Right lobe of liver (tissue), 6 donors: Measurements from ENCODE around the gene ZCCHC14. TPM values are rescaled to one million over a fixed set of nuclear protein-coding genes. Genes with fewer than 3 reads are reported as not detected.
"Not testable (repeated sequence)": the region's sequence is repeated elsewhere in the genome, so short reads cannot be mapped to it uniquely, and the experiment has no call there.

Source experiments
- ATAC-seq, 4 donors: fragments of 200-7000 bp; cut with Tn5 transposase; one replicate each; pipeline ENCODE4 v1.9.1; 2020; ENCODE audit warnings: mild to moderate bottlenecking in 4 of 4, moderate library complexity in 4 of 4
- DNase-seq, 3 donors: peaks; one replicate each; pipeline ENCODE4 v3.0.0-alpha.2; 2020
- H3K27ac ChIP-seq, 3 donors: fragments of 200-600 bp; one replicate each; pipeline ENCODE4 v1.8.0; 2022
- H3K27me3 ChIP-seq, 2 donors: fragments of 200-600 bp; one replicate each; pipeline ENCODE4 v1.8.0; 2022
- H3K36me3 ChIP-seq, 4 donors: fragments of 200-600 bp; sonication (generic) in 1 of 4; one replicate each; pipeline versions ENCODE4 v1.5.1 to v1.8.0; 2017 to 2022; ENCODE audit warnings: control low read depth in 1 of 4
- H3K4me1 ChIP-seq, 4 donors: fragments of 200-600 bp; sonication (generic) in 1 of 4; one replicate each; pipeline versions ENCODE4 v1.5.1 to v1.8.0; 2017 to 2022; ENCODE audit warnings: control low read depth in 1 of 4
- H3K4me3 ChIP-seq, 3 donors: fragments of 200-600 bp; one replicate each; pipeline ENCODE4 v1.8.0; 2022
- H3K9me3 ChIP-seq, 4 donors: fragments of 200-600 bp; sonication (generic) in 1 of 4; one replicate each; pipeline versions ENCODE4 v1.5.1 to v1.8.0; 2017 to 2022; ENCODE audit warnings: control low read depth in 1 of 4
- POLR2A ChIP-seq: fragments of 450-650 bp; IDR thresholded peaks from one replicate; pipeline ENCODE4 v1.6.1; 2017; ENCODE audit warnings: antibody characterized with exemption, mild to moderate bottlenecking
- WGBS: methylation state at CpG from one replicate; pipeline ENCODE4 v1.1.6; 2018; ENCODE audit warnings: low coverage, low lambda C conversion rate; ENCODE audit not compliant: insufficient coverage; ENCODE audit errors: missing lambda C conversion rate; 5-methylcytosine and 5-hydroxymethylcytosine counted together
- intact Hi-C, 2 donors: fragments of 100-400 bp; cut with DNase I; formaldehyde crosslinking; loops; one replicate each; pipeline versions ENCODE4 v1.11.2 to v1.14.1; 2022
- total RNA-seq, 6 experiments: library from RNA; depleted of rRNA in 2 of 6; stranded (reverse); fragments of >200 nt in 2 of 6; fragmentation: NEBNext Ultra II Directional in 3 of 6; extraction: Animal tissue kit (Norgen Biotek cat#: 25700) in 3 of 6; gene quantifications; one replicate each; pipeline versions ENCODE4 v1.1.0 to v1.2.4, GENCODE V29; 2016 to 2023
- TF ChIP-seq, protein P1 (sequence below), 4 donors: fragments of 200-600 bp in 3 of 4; fragments of 450-650 bp in 1 of 4; IDR thresholded peaks; one replicate each; pipeline versions ENCODE4 v1.5.1 to v1.8.0; 2016 to 2022; ENCODE audit warnings: antibody characterized with exemption in 4 of 4, mild to moderate bottlenecking in 2 of 4
- donor health status: DM: no; HTN: yes; CAD: no.
- donor health status: DM: no; HTN: no; CAD: no.
- donor health status: DM: no; HTN: no; CAD: no.
- donor health status: DM: no; HTN: yes; CAD: no.
- donor health status: DM: no; HTN: yes; CAD: no.

Gene ZCCHC14
- total RNA-seq, 6 experiments from 2014 or later, result 12.6 to 26.5 (median 17.7) TPM

GRCh38 chr16:87507351-87508069 lies 14.7 kb upstream of the ZCCHC14 start:
- TF ChIP-seq, protein P1, sequence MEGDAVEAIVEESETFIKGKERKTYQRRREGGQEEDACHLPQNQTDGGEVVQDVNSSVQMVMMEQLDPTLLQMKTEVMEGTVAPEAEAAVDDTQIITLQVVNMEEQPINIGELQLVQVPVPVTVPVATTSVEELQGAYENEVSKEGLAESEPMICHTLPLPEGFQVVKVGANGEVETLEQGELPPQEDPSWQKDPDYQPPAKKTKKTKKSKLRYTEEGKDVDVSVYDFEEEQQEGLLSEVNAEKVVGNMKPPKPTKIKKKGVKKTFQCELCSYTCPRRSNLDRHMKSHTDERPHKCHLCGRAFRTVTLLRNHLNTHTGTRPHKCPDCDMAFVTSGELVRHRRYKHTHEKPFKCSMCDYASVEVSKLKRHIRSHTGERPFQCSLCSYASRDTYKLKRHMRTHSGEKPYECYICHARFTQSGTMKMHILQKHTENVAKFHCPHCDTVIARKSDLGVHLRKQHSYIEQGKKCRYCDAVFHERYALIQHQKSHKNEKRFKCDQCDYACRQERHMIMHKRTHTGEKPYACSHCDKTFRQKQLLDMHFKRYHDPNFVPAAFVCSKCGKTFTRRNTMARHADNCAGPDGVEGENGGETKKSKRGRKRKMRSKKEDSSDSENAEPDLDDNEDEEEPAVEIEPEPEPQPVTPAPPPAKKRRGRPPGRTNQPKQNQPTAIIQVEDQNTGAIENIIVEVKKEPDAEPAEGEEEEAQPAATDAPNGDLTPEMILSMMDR (IDR thresholded peaks at IDR 0.05), result no peak
- no peak for TF ChIP-seq POLR2A
- peak in 1 of 3 donors; percentile 45 for DNase-seq
- Histone ChIP-seq H3K4me1 (peaks cover 0 to 60% (median 20%) of the 10 kb centered on the region in 4 donors), H3K27ac (peak overlapping the region in 2 of 3 donors; percentile 73 to 79), H3K27me3 (no peaks in the 10 kb centered on the region), H3K36me3 (no peaks in the 10 kb centered on the region), H3K4me3 (no peak overlapping the region), H3K9me3 (no peaks in the 10 kb centered on the region)
- WGBS, result 39% methylated on average over 22 of the region's 25 CpGs
- peak; percentile 42 to 62 (median 46) for ATAC-seq
- intact Hi-C loops, result no loop called here

DNA sequence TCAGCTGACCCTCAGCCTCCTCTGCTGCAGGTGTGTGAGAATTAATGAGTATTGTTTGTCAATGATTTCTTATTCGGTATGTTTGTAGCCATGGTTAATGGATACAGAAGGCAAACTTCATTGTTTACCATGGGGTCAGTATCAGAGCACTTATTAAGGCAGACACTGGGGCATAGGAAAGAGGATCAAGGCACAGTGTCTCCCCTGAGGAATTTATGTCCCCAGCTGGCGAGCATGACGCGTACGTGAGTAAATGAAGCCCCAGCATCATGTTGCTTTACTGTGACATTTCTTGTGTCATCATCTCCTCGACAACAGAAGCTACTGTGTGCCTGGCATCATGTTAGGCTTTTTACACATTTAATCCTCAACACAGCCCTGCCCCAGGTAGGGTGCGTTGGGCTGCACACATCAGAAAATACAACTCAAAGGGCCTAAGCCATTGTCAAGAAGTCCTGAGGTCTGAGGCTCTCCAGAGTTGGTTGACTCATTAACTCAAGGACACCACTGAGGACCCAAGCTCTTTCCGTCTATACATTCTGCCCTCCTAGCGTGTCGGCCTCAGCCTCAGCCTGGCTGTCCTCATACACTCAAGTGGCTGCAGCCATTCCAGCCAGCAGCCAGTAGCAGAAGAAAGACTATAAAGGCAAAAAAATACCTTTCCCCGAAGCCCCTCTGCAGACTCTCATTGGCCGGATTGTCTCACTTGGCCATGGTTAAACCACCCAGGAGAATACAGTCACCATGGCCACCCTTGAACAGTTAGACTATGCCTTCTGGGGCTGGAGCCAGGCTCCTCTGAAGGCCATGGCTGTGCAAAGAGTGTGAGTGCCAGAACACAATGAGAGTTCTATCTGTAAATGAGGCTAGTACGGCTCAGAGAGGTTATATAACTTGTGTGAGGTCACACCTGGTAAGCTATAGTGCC lies 13.9 kb upstream of the ZCCHC14 start:
- WGBS, result 69% methylated on average over 7 of the region's 13 CpGs
- ATAC-seq (peak; percentile 72 to 80 (median 79)), DNase-seq (peak in 2 of 3 donors; percentile 36 to 79)
- Histone ChIP-seq H3K9me3 (no peaks in the 10 kb centered on the region), H3K36me3 (no peaks in the 10 kb centered on the region), H3K27ac (peak overlapping the region in 2 of 3 donors; percentile 73 to 79), H3K4me3 (no peak overlapping the region), H3K4me1 (peaks cover 0 to 60% (median 20%) of the 10 kb centered on the region in 4 donors), H3K27me3 (no peaks in the 10 kb centered on the region)
- intact Hi-C loops, result no loop called here
- no peak for TF ChIP-seq POLR2A
- TF ChIP-seq, protein P1 (IDR thresholded peaks at IDR 0.05), result no peak

GRCh38 chr16:87505834-87506233 lies 13.0 kb upstream of the ZCCHC14 start:
- 86% methylated on average over 1 of the region's 2 CpGs for WGBS
- Histone ChIP-seq H3K4me3 (no peak overlapping the region), H3K27ac (peak overlapping the region in 1 of 3 donors; percentile 73), H3K4me1 (peaks cover 0 to 60% (median 20%) of the 10 kb centered on the region in 4 donors), H3K9me3 (no peaks in the 10 kb centered on the region), H3K27me3 (no peaks in the 10 kb centered on the region), H3K36me3 (no peaks in the 10 kb centered on the region)
- DNase-seq, result no peak
- intact Hi-C loops, result no loop called here
- TF ChIP-seq, protein P1 (IDR thresholded peaks at IDR 0.05), result no peak
- TF ChIP-seq POLR2A, result no peak
- no peak for ATAC-seq

DNA sequence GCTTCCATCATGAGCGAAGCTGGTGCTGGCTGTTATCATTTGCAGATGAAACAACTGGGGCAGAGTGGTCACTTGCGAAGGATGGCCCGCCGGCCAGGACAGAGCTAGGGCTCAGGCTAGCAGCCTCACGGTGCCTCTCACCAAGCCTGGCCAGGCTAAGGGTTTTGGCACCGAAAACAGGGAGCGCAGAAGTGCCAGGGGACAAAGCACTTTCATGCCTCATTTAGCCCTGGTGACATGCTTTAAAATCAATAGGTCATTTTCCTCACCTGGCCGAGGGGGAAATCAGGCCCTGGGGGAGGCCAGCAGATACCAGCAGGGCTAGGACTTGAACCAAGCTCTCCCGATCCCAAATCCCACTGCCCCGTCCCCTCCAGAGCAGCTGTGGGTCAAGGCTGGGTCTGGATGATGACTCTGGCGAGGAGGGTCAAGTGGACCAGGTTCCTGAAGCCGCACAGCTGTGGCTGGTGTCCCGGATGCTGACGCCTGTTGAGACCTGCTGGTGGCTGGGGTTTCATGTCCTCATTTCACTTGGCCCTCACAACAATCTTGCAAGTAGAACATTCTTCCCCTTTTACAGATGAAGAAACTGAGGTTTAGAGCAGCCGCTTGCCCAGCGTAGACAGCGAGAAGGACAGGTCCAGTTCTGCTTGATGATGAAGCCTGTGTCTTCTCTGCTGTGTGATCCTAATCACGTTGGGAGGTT lies 10.6 kb upstream of the ZCCHC14 start:
- intact Hi-C loops, result not testable (repeated sequence)
- peak; percentile 52 to 72 (median 68) for ATAC-seq
- WGBS, result 57% methylated on average over 10 of the region's 18 CpGs

More for the DNA sequence above, 10.6 kb upstream of the ZCCHC14 start:
- H3K4me3 ChIP-seq, H3K36me3 ChIP-seq, H3K9me3 ChIP-seq, H3K27me3 ChIP-seq: not testable (repeated sequence)
- peaks cover 0 to 48% (median 23%) of the 10 kb centered on the region in 4 donors for H3K4me1 ChIP-seq
- peak overlapping the region in 2 of 3 donors; percentile 33 to 43 for H3K27ac ChIP-seq
- peak; percentile 44 to 81 (median 80) for DNase-seq
